LNCAP (cell line): Measurements from ENCODE around the gene SP1.

Experiments used
- CTCF ChIP-seq: fragments of 450-650 bp; IDR thresholded peaks from 2 replicates; pipeline ENCODE4 v1.5.1; 2017; ENCODE audit warnings: mild to moderate bottlenecking

The SP1 gene

GRCh38 chr12:53338017-53338416 is 42.0 kb upstream of the SP1 start:
- TF ChIP-seq CTCF: no peak

GRCh38 chr12:53338916-53339315 is 41.1 kb upstream of the SP1 start:
- TF ChIP-seq CTCF: no peak

GRCh38 chr12:53340398-53340797 is 39.6 kb upstream of the SP1 start:
- TF ChIP-seq CTCF: no peak

GRCh38 chr12:53343449-53343848 is 36.5 kb upstream of the SP1 start:
- no peak for TF ChIP-seq CTCF

- no peak for TF ChIP-seq CTCF
Measured at GRCh38 chr12:53343969-53344368, 36.0 kb upstream of the SP1 start.

GRCh38 chr12:53344487-53344823 is 35.5 kb upstream of the SP1 start:
- no peak for TF ChIP-seq CTCF

- TF ChIP-seq CTCF: peak; percentile 53
Measured at GRCh38 chr12:53344824-53345485, 35.0 kb upstream of the SP1 start.
